Small intestine (tissue), 7 donors: Measurements from ENCODE around the gene SUZ12. TPM values are rescaled to one million over a fixed set of nuclear protein-coding genes. Genes with fewer than 3 reads are reported as not detected.
"Not testable (repeated sequence)": the region's sequence is repeated elsewhere in the genome, so short reads cannot be mapped to it uniquely, and the experiment has no call there.

ENCODE experiments used
- DNase-seq, 2 donors: peaks; one replicate each; pipeline versions ENCODE4 v3.0.0 to v3.0.0-alpha.2; 2013
- FAIRE-seq: peaks from 2 replicates; lab custom pipeline; 2012; peaks lifted over from hg19 to GRCh38; lab: Jason Lieb, UNC
- H3K27ac ChIP-seq, 3 donors: one replicate each; pipeline ENCODE4 v1.5.1; 2013; ENCODE audit warnings: low read length in 2 of 3, mild to moderate bottlenecking in 2 of 3, control low read depth in 1 of 3, inconsistent platforms in 1 of 3, low read depth in 1 of 3, moderate library complexity in 1 of 3
- H3K27me3 ChIP-seq, 3 donors: one replicate each; pipeline ENCODE4 v1.6.1; 2013; ENCODE audit warnings: low read length in 3 of 3, inconsistent platforms in 1 of 3; ENCODE audit not compliant: control insufficient read depth in 3 of 3, insufficient read depth in 3 of 3
- H3K36me3 ChIP-seq, 3 donors: one replicate each; pipeline ENCODE4 v1.6.1; 2013; ENCODE audit warnings: low read length in 3 of 3, inconsistent platforms in 1 of 3, low read depth in 1 of 3, mild to moderate bottlenecking in 1 of 3, moderate library complexity in 1 of 3; ENCODE audit not compliant: control insufficient read depth in 3 of 3, insufficient read depth in 2 of 3
- H3K4me1 ChIP-seq, 3 donors: one replicate each; pipeline ENCODE4 v1.6.1; 2013; ENCODE audit warnings: low read length in 2 of 3, inconsistent platforms in 1 of 3, low read depth in 1 of 3, mild to moderate bottlenecking in 1 of 3, moderate library complexity in 1 of 3; ENCODE audit not compliant: control insufficient read depth in 3 of 3, insufficient read depth in 2 of 3
- H3K4me3 ChIP-seq, 3 donors: one replicate each; pipeline ENCODE4 v1.5.1; 2013; ENCODE audit warnings: low read length in 3 of 3, control low read depth in 1 of 3, inconsistent platforms in 1 of 3, low read depth in 1 of 3, mild to moderate bottlenecking in 1 of 3, moderate library complexity in 1 of 3
- H3K9me3 ChIP-seq, 2 donors: one replicate each; pipeline ENCODE4 v1.6.1; 2013; ENCODE audit warnings: low read depth in 1 of 2, low read length in 1 of 2; ENCODE audit not compliant: control insufficient read depth in 2 of 2, insufficient read depth in 1 of 2
- WGBS, 3 donors: extraction: QIAGEN DNeasy Blood & Tissue Kit; methylation state at CpG; one replicate each; pipeline ENCODE4 v1.1.7; 2013; 5-methylcytosine and 5-hydroxymethylcytosine counted together
- polyA plus RNA-seq, 4 donors: library from polyadenylated mRNA; stranded (reverse) in 3 of 4; unstranded in 1 of 4; fragments of 200-250 nt in 3 of 4; fragments of 120-200 nt in 1 of 4; gene quantifications; one replicate each; pipeline versions ENCODE4 v1.2.1 to v1.2.3, GENCODE V29; 2013
- donor health status: healthy with polysubstance abuse.
- donor health status: control.
- donor health status: control.
- donor health status: Bipolar disorder and iron deficiency.
- donor health status: healthy.

SUZ12 gene
- polyA plus RNA-seq, 4 donors, result 10.8 to 36.3 (median 13.8) TPM

DNA sequence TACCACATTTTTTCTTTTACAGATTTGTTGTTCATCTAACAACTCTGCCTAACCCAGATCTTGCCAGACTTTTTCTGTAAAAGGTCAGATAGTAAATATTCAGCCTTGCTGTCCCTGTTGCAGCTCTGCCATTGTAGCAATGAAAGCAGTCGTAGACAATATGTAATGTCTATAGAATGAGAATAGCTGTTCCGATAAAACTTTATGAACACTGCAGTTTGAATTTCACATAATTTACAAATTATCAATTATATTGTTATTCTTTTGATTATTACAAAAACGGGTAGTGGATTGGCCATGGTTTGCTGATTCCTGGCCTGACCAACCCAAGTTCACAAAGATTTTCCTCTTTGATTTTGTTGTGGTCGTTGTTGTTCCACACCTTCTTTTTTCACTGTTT is 73.3 kb downstream of the SUZ12 start:
- Histone ChIP-seq H3K4me3 (no peak overlapping the region), H3K27me3 (no peaks in the 10 kb centered on the region), H3K36me3 (peaks cover 0 to 3% (median 0%) of the 10 kb centered on the region in 3 donors), H3K27ac (no peak overlapping the region), H3K9me3 (no peaks in the 10 kb centered on the region), H3K4me1 (peaks cover 0 to 4% (median 2%) of the 10 kb centered on the region in 3 donors)
- FAIRE-seq (no peak), DNase-seq (no peak)
- 73 to 82% (median 77%) methylated on average over 4 of the region's 4 CpGs for WGBS, 3 donors

DNA sequence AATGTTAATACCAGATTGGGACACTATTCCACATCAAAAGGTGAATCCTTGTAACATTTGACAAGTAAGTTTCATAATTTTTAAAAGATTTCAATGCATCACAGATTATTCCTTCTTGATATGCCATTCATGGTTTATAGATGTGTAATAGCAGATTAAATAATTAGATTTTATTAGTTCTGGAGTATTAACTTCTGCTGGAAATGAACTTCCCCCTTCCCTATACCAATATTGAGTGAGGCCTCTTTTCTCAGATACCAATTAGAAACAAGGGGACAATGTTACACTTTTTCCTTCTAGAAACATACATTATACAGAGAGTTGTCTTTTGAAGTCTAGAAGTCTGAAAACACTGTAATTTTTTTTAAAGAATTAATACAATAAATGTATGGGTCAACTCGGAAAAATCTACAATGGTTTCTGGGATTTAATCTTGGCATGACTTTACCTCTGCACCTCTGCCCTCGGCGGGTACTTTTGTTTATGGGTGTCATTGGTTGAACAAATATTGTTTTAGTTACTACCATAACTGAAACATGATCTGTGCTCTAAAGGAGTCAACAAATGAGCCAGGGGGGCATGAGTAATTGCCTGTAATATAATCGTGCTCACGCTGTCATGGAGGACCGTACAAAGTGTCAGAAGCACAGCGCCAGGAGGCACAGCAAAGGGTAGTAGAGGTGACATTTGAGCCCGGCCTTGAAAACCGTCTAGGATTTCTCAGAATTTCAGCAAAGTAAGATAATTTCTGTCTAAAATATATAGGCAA is 78.6 kb downstream of the SUZ12 start:
- FAIRE-seq, result no peak
- no peaks in the 10 kb centered on the region for H3K27me3 ChIP-seq
- H3K9me3 ChIP-seq, result no peaks in the 10 kb centered on the region
- H3K4me3 ChIP-seq, result no peak overlapping the region
- peak; percentile 43 to 63 for DNase-seq
- WGBS, 3 donors, result 31 to 57% (median 41%) methylated on average over 9 of the region's 9 CpGs
- peaks cover 0 to 5% (median 3%) of the 10 kb centered on the region in 3 donors for H3K4me1 ChIP-seq
- H3K36me3 ChIP-seq, result peaks cover 0 to 12% (median 0%) of the 10 kb centered on the region in 3 donors
- H3K27ac ChIP-seq, result peak overlapping the region in 1 of 3 donors; percentile 32

DNA sequence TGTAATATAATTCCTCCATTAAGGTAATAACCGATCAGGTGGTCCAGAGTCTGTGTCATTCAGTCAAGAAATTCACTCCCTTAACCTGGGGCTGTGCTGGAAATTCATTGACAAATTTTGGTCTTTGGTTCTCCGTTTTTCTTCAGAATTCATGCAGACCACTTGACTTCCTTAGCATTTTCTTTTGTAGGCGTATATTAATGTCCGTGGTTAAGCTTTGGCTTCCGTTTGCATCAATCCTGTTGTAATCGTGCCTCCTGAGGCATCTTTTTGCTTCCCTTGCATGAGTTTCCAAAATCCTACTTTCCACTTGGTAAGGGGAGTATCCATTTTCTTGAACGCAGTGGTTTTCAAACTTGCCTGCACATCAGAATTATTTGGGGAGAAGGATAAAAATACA is 79.4 kb downstream of the SUZ12 start:
- Histone ChIP-seq H3K4me3 (no peak overlapping the region), H3K27me3 (no peaks in the 10 kb centered on the region), H3K4me1 (peaks cover 0 to 5% (median 3%) of the 10 kb centered on the region in 3 donors), H3K9me3 (no peaks in the 10 kb centered on the region), H3K27ac (no peak overlapping the region), H3K36me3 (peaks cover 0 to 20% (median 0%) of the 10 kb centered on the region in 3 donors)
- FAIRE-seq (no peak), DNase-seq (no peak)
- WGBS, 3 donors, result 77 to 88% (median 78%) methylated on average over 7 of the region's 7 CpGs

DNA sequence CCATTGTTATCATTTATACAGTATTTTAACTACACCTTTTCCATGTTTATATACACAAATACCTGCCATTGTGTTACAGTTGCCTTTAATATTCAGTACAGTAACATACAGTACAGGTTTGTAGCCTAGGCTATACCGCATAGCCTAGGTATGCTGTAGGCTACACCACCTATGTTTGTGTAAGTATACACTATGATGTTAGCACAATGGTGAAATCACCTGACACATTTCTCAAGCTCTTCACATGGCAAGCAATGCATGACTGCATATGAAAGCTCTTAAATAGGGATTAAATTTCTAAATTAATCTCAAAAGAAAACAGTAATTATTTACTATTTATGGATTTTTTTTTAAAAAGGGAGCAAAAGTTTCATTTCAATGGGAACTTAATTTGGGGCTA is 82.4 kb downstream of the SUZ12 start:
- no peak overlapping the region for H3K4me3 ChIP-seq
- FAIRE-seq, result no peak
- DNase-seq, result no peak
- no peaks in the 10 kb centered on the region for H3K27me3 ChIP-seq
- H3K27ac ChIP-seq, result no peak overlapping the region
- peaks cover 0 to 5% (median 3%) of the 10 kb centered on the region in 3 donors for H3K4me1 ChIP-seq
- no peaks in the 10 kb centered on the region for H3K9me3 ChIP-seq
- H3K36me3 ChIP-seq, result peaks cover 0 to 28% (median 0%) of the 10 kb centered on the region in 3 donors
- WGBS, 3 donors, result 94 to 98% (median 98%) methylated on average over 1 of the region's 1 CpG

DNA sequence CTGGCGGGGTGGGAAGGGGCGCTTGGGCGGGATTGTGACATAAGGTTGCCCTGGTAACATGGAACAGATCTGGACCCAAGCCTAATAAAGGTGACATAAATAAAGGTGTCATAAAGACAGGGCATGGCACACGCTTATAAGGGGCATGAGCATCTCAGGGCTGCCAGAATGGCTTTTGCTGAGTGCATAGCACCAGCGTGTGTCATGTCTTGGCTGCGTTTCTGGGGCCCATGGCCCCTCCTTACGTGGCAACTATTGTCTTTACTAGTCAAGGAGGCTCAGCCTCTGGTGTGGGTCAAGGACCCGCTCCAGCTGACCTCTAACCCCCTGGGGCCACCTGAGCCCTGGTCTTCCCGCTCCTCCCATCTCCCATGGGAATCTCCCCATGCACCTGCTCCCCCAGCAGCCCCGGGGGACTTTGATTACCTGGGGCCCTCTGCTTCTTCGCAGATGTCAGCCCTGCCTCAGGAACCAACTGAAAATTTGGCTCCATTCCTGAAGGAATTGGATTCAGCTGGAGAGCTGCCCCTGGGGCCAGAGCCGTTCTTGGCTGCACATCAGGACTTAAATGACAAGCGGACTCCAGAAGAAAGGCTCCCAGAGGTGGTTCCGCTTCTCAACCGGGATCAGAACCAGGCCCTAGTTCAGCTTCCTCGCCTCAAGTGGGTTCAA is 84.3 kb downstream of the SUZ12 start:
- FAIRE-seq, result no peak
- H3K4me1 ChIP-seq, result peaks cover 0 to 3% (median 0%) of the 10 kb centered on the region in 3 donors
- no peak overlapping the region for H3K27ac ChIP-seq
- no peaks in the 10 kb centered on the region for H3K9me3 ChIP-seq
- no peaks in the 10 kb centered on the region for H3K27me3 ChIP-seq
- no peak for DNase-seq
- H3K36me3 ChIP-seq, result peaks cover 0 to 28% (median 0%) of the 10 kb centered on the region in 3 donors
- WGBS, 3 donors, result 89 to 90% (median 89%) methylated on average over 16 of the region's 16 CpGs
- no peak overlapping the region for H3K4me3 ChIP-seq

DNA sequence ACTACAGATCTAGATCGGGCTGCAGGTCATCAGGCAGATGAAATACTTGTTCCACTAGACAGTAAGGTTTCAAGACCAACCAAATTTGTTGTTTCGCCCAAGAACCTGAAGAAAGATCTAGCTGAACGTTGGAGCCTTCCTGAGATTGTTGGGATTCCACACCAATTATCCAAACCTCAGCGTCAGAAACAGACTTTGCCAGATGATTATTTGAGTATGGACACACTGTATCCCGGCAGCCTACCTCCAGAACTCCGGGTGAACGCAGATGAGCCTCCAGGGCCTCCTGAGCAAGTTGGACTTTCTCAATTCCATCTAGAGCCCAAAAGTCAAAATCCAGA is 84.8 kb downstream of the SUZ12 start:
- no peak overlapping the region for H3K27ac ChIP-seq
- FAIRE-seq (no peak), DNase-seq (no peak)
- no peaks in the 10 kb centered on the region for H3K4me1 ChIP-seq
- no peaks in the 10 kb centered on the region for H3K9me3 ChIP-seq
- H3K36me3 ChIP-seq, result peaks cover 0 to 31% (median 2%) of the 10 kb centered on the region in 3 donors
- 94 to 97% (median 96%) methylated on average over 7 of the region's 7 CpGs for WGBS, 3 donors
- H3K27me3 ChIP-seq, result no peaks in the 10 kb centered on the region
- no peak overlapping the region for H3K4me3 ChIP-seq

DNA sequence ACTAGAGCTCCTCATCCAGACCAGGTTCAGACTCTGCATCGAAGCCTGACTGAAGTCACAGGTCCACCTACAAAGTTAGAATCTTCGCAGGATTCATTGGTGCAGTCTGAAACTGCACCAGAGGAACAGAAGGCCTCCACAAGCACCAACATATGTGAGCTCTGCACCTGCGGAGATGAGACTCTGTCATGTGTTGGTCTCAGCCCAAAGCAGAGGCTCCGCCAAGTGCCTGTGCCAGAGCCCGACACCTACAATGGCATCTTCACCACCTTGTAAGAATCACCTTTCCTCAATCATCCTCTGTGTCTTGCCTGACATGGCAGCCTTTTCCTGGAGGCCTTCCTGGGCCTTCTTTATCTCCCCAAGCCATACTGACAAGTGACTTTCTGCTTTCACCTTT is 85.7 kb downstream of the SUZ12 start:
- WGBS, 3 donors, result 94 to 100% (median 98%) methylated on average over 3 to 5 of the region's 5 CpGs
- not testable (repeated sequence) for H3K4me3 ChIP-seq, H3K4me1 ChIP-seq, H3K27ac ChIP-seq, H3K27me3 ChIP-seq, DNase-seq, H3K9me3 ChIP-seq, FAIRE-seq
- H3K36me3 ChIP-seq, result peaks cover 0 to 33% (median 2%) of the 10 kb centered on the region in 3 donors

DNA sequence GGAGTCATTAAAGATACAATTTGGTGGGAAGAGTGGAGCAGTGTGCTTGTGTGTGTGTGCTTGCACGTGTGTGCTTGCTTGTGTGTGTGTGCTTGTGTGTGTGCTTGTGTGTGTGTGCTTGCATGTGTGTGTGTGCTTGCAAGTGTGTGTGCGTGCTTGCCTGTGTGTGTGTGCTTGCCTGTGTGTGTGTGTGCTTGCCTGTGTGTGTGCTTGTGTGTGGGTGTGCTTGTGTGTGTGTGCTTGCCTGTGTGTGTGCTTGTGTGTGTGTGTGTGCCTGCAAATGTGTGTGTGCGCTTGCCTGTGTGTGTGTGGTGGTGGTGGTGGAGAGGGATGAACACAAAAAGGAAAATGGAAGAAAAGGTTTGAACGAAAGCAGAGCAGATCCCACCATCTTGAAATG is 90.5 kb downstream of the SUZ12 start:
- H3K36me3 ChIP-seq, result peaks cover 0 to 10% (median 2%) of the 10 kb centered on the region in 3 donors
- FAIRE-seq, H3K4me1 ChIP-seq, DNase-seq, H3K27me3 ChIP-seq, H3K9me3 ChIP-seq, H3K27ac ChIP-seq, H3K4me3 ChIP-seq: not testable (repeated sequence)
- WGBS, 3 donors, result 96 to 98% (median 96%) methylated on average over 4 of the region's 4 CpGs
